SK-N-SH treated with all-trans-retinoic acid at 6 μM for 48 hours (cell line): Measurements from ENCODE around the gene CMC4.

Experiments used
- ATAC-seq: fragments of 200-7000 bp; cut with Tn5 transposase; 3 replicates; pipeline ENCODE4 v1.9.1; 2020; ENCODE audit warnings: mild to moderate bottlenecking, moderate library complexity
- BACH2 ChIP-seq: fragments of 250-450 bp; sonication (Bioruptor Pico); IDR thresholded peaks from 2 replicates; pipeline ENCODE4 v1.9.0; 2021; ENCODE audit warnings: mild to moderate bottlenecking, borderline replicate concordance
- CREB5 ChIP-seq: fragments of 250-450 bp; sonication (Bioruptor Pico); IDR thresholded peaks from 2 replicates; pipeline ENCODE4 v1.5.1; 2020; ENCODE audit warnings: low read depth, mild to moderate bottlenecking, moderate library complexity
- CSDC2 ChIP-seq: fragments of 250-450 bp; sonication (Bioruptor Pico); IDR thresholded peaks from 2 replicates; pipeline ENCODE4 v1.5.0; 2020; ENCODE audit warnings: mild to moderate bottlenecking, moderate library complexity
- ESRRG ChIP-seq: fragments of 250-450 bp; sonication (Bioruptor Pico); IDR thresholded peaks from 2 replicates; pipeline ENCODE4 v1.6.1; 2021; ENCODE audit warnings: mild to moderate bottlenecking
- GLIS3 ChIP-seq: fragments of 250-450 bp; sonication (Bioruptor Pico); IDR thresholded peaks from 2 replicates; pipeline ENCODE4 v1.5.0; 2020; ENCODE audit warnings: mild to moderate bottlenecking, moderate library complexity
- ISL1 ChIP-seq: fragments of 250-450 bp; sonication (Bioruptor Pico); IDR thresholded peaks from 2 replicates; pipeline ENCODE4 v2.1.2; 2022; ENCODE audit warnings: mild to moderate bottlenecking, moderate library complexity
- OSR1 ChIP-seq: fragments of 250-450 bp; sonication (Bioruptor Pico); IDR thresholded peaks from 2 replicates; pipeline ENCODE4 v1.8.0; 2022; ENCODE audit warnings: moderate library complexity, mild to moderate bottlenecking, inconsistent platforms
- PATZ1 ChIP-seq: fragments of 250-450 bp; sonication (Bioruptor Pico); IDR thresholded peaks from 2 replicates; pipeline ENCODE4 v1.8.0; 2020; ENCODE audit warnings: mild to moderate bottlenecking, moderate library complexity, borderline replicate concordance
- POU6F1 ChIP-seq: fragments of 250-450 bp; sonication (Bioruptor Pico); IDR thresholded peaks from 2 replicates; pipeline ENCODE4 v1.8.0; 2021; ENCODE audit warnings: low read depth, mild to moderate bottlenecking, moderate library complexity, borderline replicate concordance
- PPARA ChIP-seq: fragments of 250-450 bp; sonication (Bioruptor Pico); IDR thresholded peaks from 2 replicates; pipeline ENCODE4 v1.5.0; 2020; ENCODE audit warnings: mild to moderate bottlenecking, borderline replicate concordance
- RARB ChIP-seq: fragments of 250-450 bp; sonication (Bioruptor Pico); IDR thresholded peaks from 2 replicates; pipeline ENCODE4 v1.8.0; 2021; ENCODE audit warnings: mild to moderate bottlenecking, moderate library complexity
- SNAI2 ChIP-seq: fragments of 250-450 bp; sonication (Bioruptor Pico); IDR thresholded peaks from 2 replicates; pipeline ENCODE4 v1.5.0; 2020; ENCODE audit warnings: mild to moderate bottlenecking, moderate library complexity
- TCF4 ChIP-seq: fragments of 250-450 bp; sonication (Bioruptor Pico); IDR thresholded peaks from 2 replicates; pipeline ENCODE4 v1.8.0; 2021; ENCODE audit warnings: mild to moderate bottlenecking, moderate library complexity, borderline replicate concordance
- TOX ChIP-seq: fragments of 250-450 bp; sonication (Bioruptor Pico); IDR thresholded peaks from 2 replicates; pipeline ENCODE4 v1.8.0; 2021; ENCODE audit warnings: mild to moderate bottlenecking, moderate library complexity, borderline replicate concordance
- TSHZ2 ChIP-seq: fragments of 250-450 bp; sonication (Bioruptor Pico); IDR thresholded peaks from 2 replicates; pipeline ENCODE4 v1.5.0; 2020; ENCODE audit warnings: mild to moderate bottlenecking, moderate library complexity
- ZFP3 ChIP-seq: fragments of 250-450 bp; sonication (Bioruptor Pico); IDR thresholded peaks from 2 replicates; pipeline ENCODE4 v1.5.0; 2020; ENCODE audit warnings: mild to moderate bottlenecking, moderate library complexity
- ZFP30 ChIP-seq: fragments of 450-650 bp; formaldehyde crosslinking; IDR thresholded peaks from 2 replicates; pipeline ENCODE4 v1.5.0; 2022; ENCODE audit warnings: mild to moderate bottlenecking, moderate library complexity
- ZNF565 ChIP-seq: fragments of 450-650 bp; formaldehyde crosslinking; conservative IDR thresholded peaks from 2 replicates; pipeline ENCODE4 v1.5.0; 2020; ENCODE audit warnings: low read depth, mild to moderate bottlenecking, moderate library complexity
- ZNF70 ChIP-seq: fragments of 450-650 bp; formaldehyde crosslinking; IDR thresholded peaks from 2 replicates; pipeline ENCODE4 v1.5.0; 2020; ENCODE audit warnings: mild to moderate bottlenecking, moderate library complexity
- ZNF8 ChIP-seq: fragments of 450-650 bp; formaldehyde crosslinking; IDR thresholded peaks from 2 replicates; pipeline ENCODE4 v1.5.0; 2020; ENCODE audit warnings: mild to moderate bottlenecking, moderate library complexity

Gene CMC4

GRCh38 chrX:155026420-155026726, 44.6 kb downstream of the CMC4 start (continued):
- TF ChIP-seq TSHZ2 (CRISPR knock-in tag) (no peak), RARB (CRISPR knock-in tag) (no peak)
- TF ChIP-seq, all 23 proteins: peak for 0

GRCh38 chrX:155023907-155024833, 46.8 kb downstream of the CMC4 start:
- no peak for ATAC-seq
- no peak for TF ChIP-seq RARB (CRISPR knock-in tag)
- TF ChIP-seq TSHZ2 (CRISPR knock-in tag): no peak
- TF ChIP-seq TOX (CRISPR knock-in tag): no peak
- no peak for TF ChIP-seq ZFP3 (CRISPR knock-in tag)
- TF ChIP-seq SNAI2 (CRISPR knock-in tag): no peak
- TF ChIP-seq PPARA (CRISPR knock-in tag): no peak
- no peak for TF ChIP-seq ZNF8 (CRISPR knock-in tag)
- no peak for TF ChIP-seq POU6F1 (CRISPR knock-in tag)
- no peak for TF ChIP-seq ZNF70 (CRISPR knock-in tag)
- no peak for TF ChIP-seq ZFP30 (CRISPR knock-in tag)
- no peak for TF ChIP-seq CREB5
- no peak for TF ChIP-seq TCF4 (CRISPR knock-in tag)
- no peak for TF ChIP-seq PATZ1 (CRISPR knock-in tag)
- TF ChIP-seq ISL1: no peak
- TF ChIP-seq BACH2 (CRISPR knock-in tag): no peak
- no peak for TF ChIP-seq ESRRG
- no peak for TF ChIP-seq CSDC2 (CRISPR knock-in tag)
- no peak for TF ChIP-seq GLIS3 (CRISPR knock-in tag)
- no peak for TF ChIP-seq OSR1 (CRISPR knock-in tag)
- no peak for TF ChIP-seq ZNF565 (CRISPR knock-in tag)

GRCh38 chrX:155022585-155022984, 48.4 kb downstream of the CMC4 start, which contains the start of gene F8:
Gene F8, minus strand, starts transcription at chrX:155022723. Its CDS starts 171 bp downstream, at chrX:155022552.
- ATAC-seq: no peak
- no peak for TF ChIP-seq TCF4 (CRISPR knock-in tag)
- TF ChIP-seq ESRRG: no peak
- no peak for TF ChIP-seq TOX (CRISPR knock-in tag)
- no peak for TF ChIP-seq ZFP30 (CRISPR knock-in tag)
- no peak for TF ChIP-seq ZFP3 (CRISPR knock-in tag)
- TF ChIP-seq SNAI2 (CRISPR knock-in tag): no peak
- no peak for TF ChIP-seq ZNF70 (CRISPR knock-in tag)
- no peak for TF ChIP-seq PATZ1 (CRISPR knock-in tag)
- no peak for TF ChIP-seq ISL1
- TF ChIP-seq TSHZ2 (CRISPR knock-in tag): no peak
